ENCODE results near the gene SSH2. TPM values are rescaled to one million over a fixed set of nuclear protein-coding genes. Genes with fewer than 3 reads are reported as not detected.

The SSH2 gene, protein sequence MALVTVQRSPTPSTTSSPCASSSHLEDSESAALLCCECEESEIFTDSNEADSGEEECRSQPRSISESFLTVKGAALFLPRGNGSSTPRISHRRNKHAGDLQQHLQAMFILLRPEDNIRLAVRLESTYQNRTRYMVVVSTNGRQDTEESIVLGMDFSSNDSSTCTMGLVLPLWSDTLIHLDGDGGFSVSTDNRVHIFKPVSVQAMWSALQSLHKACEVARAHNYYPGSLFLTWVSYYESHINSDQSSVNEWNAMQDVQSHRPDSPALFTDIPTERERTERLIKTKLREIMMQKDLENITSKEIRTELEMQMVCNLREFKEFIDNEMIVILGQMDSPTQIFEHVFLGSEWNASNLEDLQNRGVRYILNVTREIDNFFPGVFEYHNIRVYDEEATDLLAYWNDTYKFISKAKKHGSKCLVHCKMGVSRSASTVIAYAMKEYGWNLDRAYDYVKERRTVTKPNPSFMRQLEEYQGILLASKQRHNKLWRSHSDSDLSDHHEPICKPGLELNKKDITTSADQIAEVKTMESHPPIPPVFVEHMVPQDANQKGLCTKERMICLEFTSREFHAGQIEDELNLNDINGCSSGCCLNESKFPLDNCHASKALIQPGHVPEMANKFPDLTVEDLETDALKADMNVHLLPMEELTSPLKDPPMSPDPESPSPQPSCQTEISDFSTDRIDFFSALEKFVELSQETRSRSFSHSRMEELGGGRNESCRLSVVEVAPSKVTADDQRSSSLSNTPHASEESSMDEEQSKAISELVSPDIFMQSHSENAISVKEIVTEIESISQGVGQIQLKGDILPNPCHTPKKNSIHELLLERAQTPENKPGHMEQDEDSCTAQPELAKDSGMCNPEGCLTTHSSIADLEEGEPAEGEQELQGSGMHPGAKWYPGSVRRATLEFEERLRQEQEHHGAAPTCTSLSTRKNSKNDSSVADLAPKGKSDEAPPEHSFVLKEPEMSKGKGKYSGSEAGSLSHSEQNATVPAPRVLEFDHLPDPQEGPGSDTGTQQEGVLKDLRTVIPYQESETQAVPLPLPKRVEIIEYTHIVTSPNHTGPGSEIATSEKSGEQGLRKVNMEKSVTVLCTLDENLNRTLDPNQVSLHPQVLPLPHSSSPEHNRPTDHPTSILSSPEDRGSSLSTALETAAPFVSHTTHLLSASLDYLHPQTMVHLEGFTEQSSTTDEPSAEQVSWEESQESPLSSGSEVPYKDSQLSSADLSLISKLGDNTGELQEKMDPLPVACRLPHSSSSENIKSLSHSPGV (N-terminal part only)
- total RNA-seq = 19.0 and 21.8 TPM in 2 replicates

GRCh38 chr17:29929533-29930408, at the start of gene SSH2:
TSS of gene SSH2 (minus strand) at chr17:29930228. CDS start at chr17:29930000, 228 bp downstream.

DNA sequence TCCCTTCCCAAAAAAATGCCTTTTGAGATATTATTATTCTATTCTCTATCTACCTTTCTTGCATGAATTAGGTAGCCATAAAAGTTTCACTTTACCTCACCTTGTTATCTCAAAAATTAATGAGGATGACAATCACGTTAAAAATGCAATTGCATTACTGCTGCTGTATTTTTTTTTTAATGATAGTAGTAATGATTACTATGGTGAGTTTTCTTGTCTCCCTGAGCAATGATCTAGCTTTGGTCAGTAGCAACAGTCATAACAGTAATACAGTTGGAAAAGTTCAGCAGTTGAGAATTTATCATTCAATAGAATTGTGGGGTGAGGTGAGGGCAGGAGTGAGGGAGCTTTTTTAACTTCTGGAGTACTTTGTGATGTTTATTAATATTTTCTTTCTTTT, 11.3 kb upstream of the SSH2 start, which contains the start of gene EFCAB5:
EFCAB5 (plus strand) TSS at position 301 of the 400 bp plus-strand sequence. CDS start 163 bp downstream, outside the sequence.

GRCh38 chr17:29622337-29623282, 307.4 kb downstream of the SSH2 start, which contains the start of gene CORO6:
TSS of gene CORO6 (minus strand) at chr17:29622912. CDS start at chr17:29621421, 1,491 bp downstream.

DNA sequence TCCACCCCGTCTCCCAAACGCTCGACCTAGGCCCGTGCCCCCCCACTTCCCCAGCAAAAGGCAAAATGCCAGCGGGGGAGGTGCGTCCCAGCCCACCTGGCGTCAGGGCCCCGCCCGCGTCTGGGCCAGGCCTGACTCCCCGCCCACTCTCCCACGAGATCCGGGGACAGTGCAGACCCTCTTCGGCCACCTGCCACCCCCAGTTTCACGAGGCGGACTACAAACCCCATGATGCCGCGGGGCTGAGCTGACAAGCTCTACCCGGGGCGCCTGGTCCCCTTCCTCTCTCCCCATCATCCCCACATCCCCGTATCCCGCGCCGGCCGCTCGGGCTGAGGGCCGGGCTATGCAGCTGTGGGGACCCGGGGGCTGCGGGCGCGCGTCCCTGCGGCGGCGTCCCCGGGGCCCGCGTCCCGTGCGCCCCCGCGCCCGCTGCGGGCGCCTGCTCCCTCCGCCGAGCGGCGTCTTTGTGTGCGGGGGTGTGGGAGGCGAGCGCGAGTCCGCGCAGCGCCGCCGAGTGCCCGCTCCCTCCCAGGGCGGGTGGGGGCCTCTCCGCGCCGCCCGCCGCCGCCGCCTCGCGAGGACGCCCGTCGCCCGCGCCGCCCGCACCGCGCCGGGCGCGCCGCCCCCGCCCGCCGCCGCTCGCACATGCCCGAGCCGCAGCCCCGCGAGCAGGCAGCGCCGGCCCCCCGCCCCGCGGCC, 337.0 kb downstream of the SSH2 start, which contains the start of gene ANKRD13B:
ANKRD13B (plus strand) TSS at position 283 of the 702 bp plus-strand sequence. CDS start 490 bp downstream, outside the sequence.

DNA sequence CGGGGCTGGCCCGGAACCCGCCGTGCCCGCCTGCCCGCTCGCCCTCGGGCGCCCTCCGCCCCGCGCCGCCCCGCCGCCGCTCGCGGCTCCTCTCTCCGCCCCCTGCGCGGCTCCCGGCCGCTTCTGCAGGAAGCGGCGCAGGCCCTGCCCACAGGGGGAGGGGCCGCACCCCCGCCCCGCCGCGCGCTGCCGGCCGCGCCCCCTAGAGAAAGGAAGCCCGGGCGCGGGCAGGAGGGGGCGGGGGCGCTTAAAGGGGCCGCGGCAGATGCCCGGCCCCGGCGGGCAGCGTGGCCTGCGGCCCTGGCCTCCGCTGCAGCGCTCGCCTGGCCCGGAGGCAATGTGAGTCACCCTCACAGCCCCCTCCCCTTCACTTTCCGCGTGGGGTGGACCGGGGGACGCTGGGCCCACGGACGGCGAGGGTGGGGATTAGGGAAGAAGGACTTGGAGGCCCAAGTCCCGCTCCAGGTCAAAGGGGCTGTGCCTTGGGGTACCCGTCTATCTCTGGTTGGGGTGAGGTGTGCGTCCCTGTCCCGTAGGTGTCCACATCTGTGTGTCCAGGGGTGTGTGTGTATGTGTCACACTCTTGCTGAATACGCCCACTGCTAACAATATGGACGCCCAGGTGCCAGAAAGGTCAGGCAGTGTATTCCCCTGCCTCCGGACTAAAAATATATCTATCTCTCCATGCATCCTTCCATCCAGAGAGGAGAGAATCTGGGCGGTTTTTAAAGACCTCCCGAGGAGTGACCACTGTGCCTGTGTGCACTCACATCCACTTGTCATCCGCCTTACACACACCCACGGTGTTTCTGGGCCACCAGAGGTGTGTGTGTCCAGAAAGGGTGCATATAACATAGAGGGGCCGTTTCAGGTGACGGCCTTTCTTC, 340.3 kb downstream of the SSH2 start, which contains the start of gene GIT1:
GIT1 (minus strand) TSS at position 125 of the 887 bp plus-strand sequence. CDS start 270 bp downstream, outside the sequence.

Other genes with a start within 250 kb of the SSH2 start
- 0.27 and 0.28 TPM in 2 replicates for gene EFCAB5, start 11.4 kb upstream of the SSH2 start, total RNA-seq
- gene NSRP1, start 186.6 kb upstream of the SSH2 start, total RNA-seq = 8.7 and 10.9 TPM in 2 replicates

All from endothelial cell of coronary artery (primary cell).